Calu3 (cell line): ENCODE results near the gene TP53BP2. TPM values are rescaled to one million over a fixed set of nuclear protein-coding genes. Genes with fewer than 3 reads are reported as not detected.

Experiments used
- BruUV-seq: library from RNA; stranded (reverse); fragments of 400-500 nt; replicated peaks from 2 replicates; lab custom pipeline; 2021; lab: Mats Ljungman, UMichigan
- CTCF ChIA-PET: fragments of 300-600 bp; sonication (Branson Sonifier 250); formaldehyde crosslinking; loops from one replicate; lab custom pipeline; 2022; ENCODE audit warnings: antibody characterized with exemption; lab: Charles Lee
- DNase-seq: peaks from one replicate; pipeline ENCODE4 v3.0.0; 2022
- H3K27ac Mint-ChIP-seq: one replicate; pipeline ENCODE4 v1.8.0; 2022; ENCODE audit warnings: mixed read lengths; ENCODE audit not compliant: unreplicated experiment
- H3K27me3 Mint-ChIP-seq: one replicate; pipeline ENCODE4 v1.8.0; 2022; ENCODE audit warnings: mixed read lengths; ENCODE audit not compliant: unreplicated experiment
- H3K36me3 Mint-ChIP-seq: one replicate; pipeline ENCODE4 v1.8.0; 2022; ENCODE audit warnings: mild to moderate bottlenecking, moderate library complexity, mixed read lengths; ENCODE audit not compliant: insufficient read depth, unreplicated experiment
- H3K4me1 Mint-ChIP-seq: one replicate; pipeline ENCODE4 v1.8.0; 2022; ENCODE audit warnings: mild to moderate bottlenecking, low read depth, mixed read lengths; ENCODE audit not compliant: unreplicated experiment
- H3K4me3 Mint-ChIP-seq: one replicate; pipeline ENCODE4 v1.8.0; 2022; ENCODE audit warnings: mild to moderate bottlenecking, low read depth, moderate library complexity, mixed read lengths; ENCODE audit not compliant: unreplicated experiment
- H3K9me3 Mint-ChIP-seq: one replicate; pipeline ENCODE4 v1.8.0; 2022; ENCODE audit warnings: low read depth, mixed read lengths; ENCODE audit not compliant: unreplicated experiment
- intact Hi-C: fragments of 100-400 bp; cut with micrococcal nuclease; formaldehyde crosslinking; loops from one replicate; pipeline ENCODE4 v1.10.0; 2022; ENCODE audit not compliant: unreplicated experiment
- total RNA-seq: library from RNA; stranded (reverse); gene quantifications from 2 replicates; pipeline ENCODE4 v1.2.3, GENCODE V29; 2022
- TF ChIP-seq, protein P1 (sequence below): fragments of 200-600 bp; IDR thresholded peaks from one replicate; pipeline ENCODE4 v1.8.0; 2022; ENCODE audit warnings: antibody characterized with exemption; ENCODE audit not compliant: unreplicated experiment

The TP53BP2 gene
- total RNA-seq, 1 experiment from 2014 or later: 66.4 TPM

DNA sequence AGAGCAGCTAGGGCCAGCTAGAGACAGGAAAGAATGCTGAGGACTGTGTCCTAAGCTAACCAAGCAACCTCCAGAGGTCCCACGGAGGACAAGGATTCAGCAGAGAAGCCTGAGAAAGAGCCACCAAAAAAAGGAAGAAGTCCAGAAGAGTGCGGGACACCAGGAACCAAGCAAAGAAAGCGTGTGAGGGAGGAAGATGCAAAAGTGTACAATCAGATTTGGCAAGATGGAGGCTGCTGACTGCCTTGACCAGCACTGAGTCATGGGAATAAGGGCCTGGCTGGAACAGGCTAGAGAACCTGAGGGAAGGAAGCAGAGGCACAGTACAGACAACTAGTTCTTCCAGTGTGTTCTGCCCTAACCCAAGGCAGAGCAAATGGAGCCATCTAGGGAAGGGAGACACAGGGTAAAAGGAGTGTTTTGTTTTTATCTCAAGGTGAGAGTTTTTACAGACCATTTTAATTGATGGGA, 18.5 kb downstream of the TP53BP2 start:
- no peaks in the 10 kb centered on the region for H3K9me3 Mint-ChIP-seq
- CTCF ChIA-PET: interaction anchor here (0.5 kb wide), 1 partner anchor 369 kb away, joined by 3 read pairs; no protein-coding TSS in a partner anchor
- no peak for DNase-seq
- no TSS peak for BruUV-seq
- H3K4me3 Mint-ChIP-seq: no peak overlapping the region
- intact Hi-C loops: no loop called here
- no peaks in the 10 kb centered on the region for H3K27me3 Mint-ChIP-seq
- H3K4me1 Mint-ChIP-seq: peaks cover 49% of the 10 kb centered on the region
- no peaks in the 10 kb centered on the region for H3K36me3 Mint-ChIP-seq
- H3K27ac Mint-ChIP-seq: no peak overlapping the region
- TF ChIP-seq, protein P1, sequence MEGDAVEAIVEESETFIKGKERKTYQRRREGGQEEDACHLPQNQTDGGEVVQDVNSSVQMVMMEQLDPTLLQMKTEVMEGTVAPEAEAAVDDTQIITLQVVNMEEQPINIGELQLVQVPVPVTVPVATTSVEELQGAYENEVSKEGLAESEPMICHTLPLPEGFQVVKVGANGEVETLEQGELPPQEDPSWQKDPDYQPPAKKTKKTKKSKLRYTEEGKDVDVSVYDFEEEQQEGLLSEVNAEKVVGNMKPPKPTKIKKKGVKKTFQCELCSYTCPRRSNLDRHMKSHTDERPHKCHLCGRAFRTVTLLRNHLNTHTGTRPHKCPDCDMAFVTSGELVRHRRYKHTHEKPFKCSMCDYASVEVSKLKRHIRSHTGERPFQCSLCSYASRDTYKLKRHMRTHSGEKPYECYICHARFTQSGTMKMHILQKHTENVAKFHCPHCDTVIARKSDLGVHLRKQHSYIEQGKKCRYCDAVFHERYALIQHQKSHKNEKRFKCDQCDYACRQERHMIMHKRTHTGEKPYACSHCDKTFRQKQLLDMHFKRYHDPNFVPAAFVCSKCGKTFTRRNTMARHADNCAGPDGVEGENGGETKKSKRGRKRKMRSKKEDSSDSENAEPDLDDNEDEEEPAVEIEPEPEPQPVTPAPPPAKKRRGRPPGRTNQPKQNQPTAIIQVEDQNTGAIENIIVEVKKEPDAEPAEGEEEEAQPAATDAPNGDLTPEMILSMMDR: no peak

GRCh38 chr1:223825767-223826748, 19.7 kb downstream of the TP53BP2 start:
- intact Hi-C loops: no loop called here
- Mint-ChIP-seq H3K9me3 (no peaks in the 10 kb centered on the region), H3K36me3 (peaks cover 4% of the 10 kb centered on the region), H3K27me3 (no peaks in the 10 kb centered on the region), H3K4me3 (no peak overlapping the region), H3K27ac (no peak overlapping the region), H3K4me1 (peaks cover 52% of the 10 kb centered on the region)
- TF ChIP-seq, protein P1: no peak
- no peak for DNase-seq
- CTCF ChIA-PET: interaction anchor here (0.5 kb wide), 2 partner anchors 15 to 370 kb away, joined by 3 read pairs; no protein-coding TSS in a partner anchor
- BruUV-seq: no TSS peak

GRCh38 chr1:223824712-223825111, 21.0 kb downstream of the TP53BP2 start:
- Mint-ChIP-seq H3K4me1 (peaks cover 61% of the 10 kb centered on the region), H3K27ac (no peak overlapping the region), H3K27me3 (no peaks in the 10 kb centered on the region), H3K4me3 (no peak overlapping the region), H3K9me3 (no peaks in the 10 kb centered on the region), H3K36me3 (peaks cover 15% of the 10 kb centered on the region)
- CTCF ChIA-PET: interaction anchor here (1.4 kb wide), 1 partner anchor 12 kb away, joined by 3 read pairs; no protein-coding TSS in a partner anchor
- no TSS peak for BruUV-seq
- no peak for DNase-seq
- TF ChIP-seq, protein P1: no peak
- intact Hi-C loops: no loop called here

GRCh38 chr1:223824287-223824686, 21.5 kb downstream of the TP53BP2 start:
- no peak overlapping the region for H3K27ac Mint-ChIP-seq
- TF ChIP-seq, protein P1: no peak
- DNase-seq: no peak
- CTCF ChIA-PET: interaction anchor here (1.1 to 1.4 kb wide), 2 partner anchors 12 to 13 kb away, joined by 3 read pairs; no protein-coding TSS in a partner anchor
- H3K4me1 Mint-ChIP-seq: peaks cover 62% of the 10 kb centered on the region
- H3K4me3 Mint-ChIP-seq: no peak overlapping the region
- H3K9me3 Mint-ChIP-seq: no peaks in the 10 kb centered on the region
- intact Hi-C loops: no loop called here
- BruUV-seq: no TSS peak
- H3K27me3 Mint-ChIP-seq: no peaks in the 10 kb centered on the region
- peaks cover 19% of the 10 kb centered on the region for H3K36me3 Mint-ChIP-seq
